GM19240 (cell line): ENCODE data around the gene VPS8.
"Not testable (repeated sequence)": the region's sequence is repeated elsewhere in the genome, so short reads cannot be mapped to it uniquely, and the experiment has no call there.

Experiments used
- DNase-seq: peaks from one replicate; pipeline ENCODE4 v3.0.0; 2011; ENCODE audit warnings: low spot score; ENCODE audit not compliant: insufficient read length

The VPS8 gene

DNA sequence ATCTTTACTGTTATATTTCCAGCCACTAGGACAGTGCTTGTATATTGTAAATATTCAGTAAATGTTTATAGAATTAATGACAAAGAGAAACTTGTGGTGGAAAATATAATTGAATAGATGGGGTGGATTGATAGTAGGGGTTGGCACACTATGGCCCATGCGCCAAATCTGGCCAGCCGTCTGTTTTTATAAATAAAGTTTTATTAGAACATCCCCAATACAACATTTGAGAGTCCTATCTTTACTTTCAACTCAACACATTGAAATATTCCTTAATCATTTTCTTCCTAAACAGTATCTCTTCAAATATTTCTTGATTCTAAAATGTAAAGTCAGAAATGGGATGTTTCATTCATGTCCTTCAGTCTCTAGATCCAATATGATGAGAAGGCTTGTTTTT is 45.1 kb downstream of the VPS8 start:
- DNase-seq: no peak

DNA sequence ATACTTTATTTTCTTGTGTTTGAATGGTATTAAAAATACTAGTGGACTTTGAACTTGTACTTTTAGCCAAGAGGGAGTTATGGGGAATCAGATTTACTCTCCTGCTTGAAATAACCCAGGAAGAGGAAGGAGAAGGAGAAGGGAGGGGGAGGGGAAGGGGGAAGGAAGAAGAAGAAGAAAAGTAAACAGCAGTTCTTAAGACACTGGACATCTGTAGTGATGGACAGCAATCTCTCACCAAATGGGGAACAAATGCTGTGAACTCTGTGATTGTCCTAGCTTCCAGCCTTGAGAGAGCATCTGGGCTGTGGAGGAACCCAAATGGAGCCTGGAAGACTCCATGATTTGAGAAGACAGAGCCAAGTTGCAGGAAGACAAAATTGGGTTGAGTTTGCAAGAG is 52.0 kb downstream of the VPS8 start:
- no peak for DNase-seq

DNA sequence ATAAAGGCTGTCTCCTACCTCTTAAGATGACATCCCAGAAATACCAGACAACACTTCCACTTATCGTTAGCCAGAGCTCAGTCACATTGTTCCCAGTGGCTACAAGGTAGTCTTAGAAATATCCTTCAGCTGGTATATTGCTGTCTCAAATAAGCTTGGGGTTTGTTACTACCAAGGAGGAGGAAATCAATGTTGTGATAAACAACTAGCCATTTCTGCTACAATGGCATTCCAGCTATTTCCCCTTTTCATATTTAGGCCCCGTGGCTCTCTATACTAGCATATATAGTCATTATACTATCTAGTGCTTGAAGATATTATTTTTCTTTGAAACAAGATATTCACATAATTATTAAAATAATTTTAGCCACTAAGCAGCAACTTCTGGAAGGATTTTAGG is 56.5 kb downstream of the VPS8 start:
- no peak for DNase-seq

DNA sequence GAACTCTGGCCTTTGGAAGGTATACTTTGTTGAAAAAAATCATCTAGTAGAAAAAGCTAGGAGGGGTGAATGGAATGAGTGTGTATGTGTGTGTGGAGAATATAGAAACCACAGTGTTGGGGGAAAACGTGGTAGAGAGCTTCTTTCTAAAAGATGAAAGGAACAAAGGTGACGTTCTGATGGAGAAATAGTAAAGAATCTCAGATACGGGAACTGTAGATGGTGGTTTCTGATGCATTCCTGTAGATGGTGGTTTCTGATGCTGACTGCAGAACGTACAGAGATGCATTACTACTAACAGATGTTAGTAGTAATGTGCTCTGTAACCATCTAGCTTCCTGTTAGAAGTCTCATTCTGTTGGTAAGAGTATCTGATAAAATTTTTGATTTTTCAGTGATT is 60.2 kb downstream of the VPS8 start:
- DNase-seq: no peak

DNA sequence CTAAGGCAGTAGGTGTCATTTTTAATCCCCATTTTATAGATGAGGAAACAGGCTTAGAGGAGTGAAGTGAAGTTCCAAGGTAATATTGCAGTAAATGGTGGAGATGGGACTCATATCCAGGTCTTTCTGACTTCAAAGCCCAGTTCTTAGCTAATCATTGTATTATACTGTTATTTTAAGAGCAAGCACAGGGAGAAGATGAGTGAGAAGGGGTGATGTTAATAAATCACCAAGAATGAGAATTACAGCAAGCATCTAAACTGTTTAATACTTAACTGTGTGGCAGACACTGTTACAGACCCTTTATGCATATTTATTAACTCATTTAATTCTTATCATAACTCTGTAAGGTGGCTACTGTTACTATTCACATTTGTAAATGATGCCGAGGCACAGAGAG is 61.2 kb downstream of the VPS8 start:
- DNase-seq: no peak

DNA sequence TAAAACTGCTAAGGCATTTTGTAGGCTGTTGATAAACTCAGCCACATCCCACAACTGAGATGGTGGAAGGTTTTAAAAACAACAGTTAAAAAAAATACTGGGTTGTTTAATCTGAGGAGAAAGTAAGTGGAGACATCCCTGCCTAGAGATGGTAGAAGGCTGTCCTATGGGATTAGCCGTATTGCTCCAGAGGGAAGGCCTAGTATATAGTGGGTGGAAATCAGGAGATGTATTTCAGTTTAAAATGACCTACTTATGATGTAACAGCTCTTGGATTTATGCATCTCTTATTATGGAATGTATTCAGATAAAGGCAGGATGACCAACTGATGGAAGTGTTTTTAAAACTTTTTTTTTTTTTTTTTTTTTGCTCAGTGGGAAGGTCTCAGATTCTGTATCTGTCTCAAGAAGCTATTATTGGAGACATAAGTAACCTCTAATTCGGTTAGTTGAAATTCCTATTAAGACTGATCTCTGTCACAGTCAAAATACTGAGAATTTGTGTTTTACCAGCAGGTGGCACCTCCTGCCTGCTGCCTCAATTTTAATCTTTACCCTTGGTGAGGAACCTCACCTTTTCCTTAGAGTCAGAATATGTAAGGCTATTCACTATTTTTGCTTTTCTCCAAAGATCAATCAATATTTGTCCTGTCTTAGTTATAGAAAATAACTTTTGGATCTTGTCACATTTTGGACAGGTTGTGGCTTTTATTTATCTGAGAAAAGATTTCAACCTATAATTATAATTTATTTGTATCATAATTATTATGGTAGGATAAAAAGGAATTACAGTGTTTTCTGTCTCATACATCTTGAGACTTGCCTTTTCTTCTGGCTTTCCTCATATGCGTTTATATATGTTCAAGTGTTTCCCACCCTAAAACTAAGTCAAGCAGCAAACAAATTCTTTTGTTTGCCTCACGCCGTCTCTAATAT is 63.0 kb downstream of the VPS8 start:
- no peak for DNase-seq

DNA sequence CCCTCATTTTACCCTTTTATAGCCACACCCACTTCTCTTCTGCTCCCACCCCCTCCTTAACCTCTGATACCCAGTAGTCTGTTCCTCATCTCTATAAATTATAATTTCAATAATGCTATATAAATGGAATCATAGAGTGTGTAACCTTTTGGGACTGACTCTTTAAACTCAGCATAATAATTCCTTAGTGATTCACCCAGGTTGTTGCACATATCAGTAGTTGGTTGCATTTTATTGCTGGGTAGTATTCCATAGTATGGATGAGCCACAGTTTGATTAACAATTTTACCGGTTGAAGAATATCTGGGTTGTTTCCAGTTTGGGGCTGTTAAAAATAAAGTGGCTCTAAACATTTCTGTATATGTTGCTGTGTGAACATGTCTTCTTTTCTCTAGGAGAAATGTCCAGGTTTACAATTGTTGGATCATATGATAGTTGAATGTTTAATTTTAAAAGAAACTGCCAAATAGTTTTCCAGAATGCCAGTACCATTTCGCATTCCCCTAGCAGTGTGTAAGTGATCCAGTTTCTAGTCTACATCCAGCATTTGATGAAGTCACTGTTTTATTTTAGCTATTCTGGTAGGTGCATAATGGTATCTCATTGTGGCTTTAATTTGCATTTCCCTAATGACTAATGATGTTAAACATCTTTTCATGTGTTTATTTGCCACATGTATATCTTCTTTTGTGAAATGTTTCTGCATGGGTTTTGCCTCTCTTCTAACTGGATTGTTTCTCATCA is 68.5 kb downstream of the VPS8 start:
- no peak for DNase-seq

DNA sequence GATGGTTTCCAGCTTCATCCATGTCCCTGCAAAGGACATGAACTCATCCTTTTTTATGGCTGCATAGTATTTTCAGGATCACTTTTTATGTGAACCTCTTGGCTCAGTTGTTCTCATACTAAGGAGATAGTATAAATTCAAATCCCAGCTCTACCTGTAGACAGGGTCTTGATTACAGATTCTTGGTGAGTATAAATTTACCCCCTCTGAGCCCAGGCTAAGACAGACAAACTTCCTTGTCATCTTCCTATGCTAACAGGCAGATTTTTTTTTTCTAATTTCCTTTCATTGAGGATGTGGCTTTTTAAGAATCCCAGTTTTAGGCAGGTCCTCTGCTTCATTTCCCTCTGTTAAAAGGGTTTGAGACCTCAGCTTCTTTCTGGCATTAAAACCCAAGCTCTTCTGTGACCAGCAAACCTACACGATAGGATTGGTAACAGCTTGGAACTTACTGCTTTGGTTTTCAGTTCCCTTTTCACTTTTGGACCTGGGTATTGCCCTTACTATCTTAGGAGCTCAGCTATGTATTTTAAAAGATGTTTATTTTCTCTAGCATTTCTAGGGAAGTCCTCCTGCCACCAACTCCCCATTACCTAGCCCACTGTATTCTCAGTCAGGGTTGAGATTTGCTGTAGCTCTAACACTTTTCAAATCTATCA is 72.5 kb downstream of the VPS8 start:
- DNase-seq: no peak

DNA sequence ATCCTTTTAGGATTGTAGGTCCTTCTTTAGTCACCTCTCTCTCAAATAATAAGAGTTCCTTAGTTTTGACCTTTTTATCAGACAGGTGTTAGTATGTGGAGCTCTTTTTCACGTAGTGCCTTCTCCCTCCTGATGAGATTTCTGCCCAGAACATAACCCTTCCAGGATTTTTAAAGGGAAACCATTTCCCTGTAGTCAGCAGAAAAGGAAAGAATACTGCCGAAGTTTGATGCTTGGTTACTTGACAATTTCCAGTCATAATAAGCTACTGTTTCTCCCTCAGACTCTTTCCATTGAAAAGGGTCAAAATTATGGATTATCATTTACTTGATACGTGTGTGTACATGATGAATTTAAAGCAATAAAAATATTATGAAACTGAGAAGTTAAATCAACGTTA is 73.1 kb downstream of the VPS8 start:
- no peak for DNase-seq

DNA sequence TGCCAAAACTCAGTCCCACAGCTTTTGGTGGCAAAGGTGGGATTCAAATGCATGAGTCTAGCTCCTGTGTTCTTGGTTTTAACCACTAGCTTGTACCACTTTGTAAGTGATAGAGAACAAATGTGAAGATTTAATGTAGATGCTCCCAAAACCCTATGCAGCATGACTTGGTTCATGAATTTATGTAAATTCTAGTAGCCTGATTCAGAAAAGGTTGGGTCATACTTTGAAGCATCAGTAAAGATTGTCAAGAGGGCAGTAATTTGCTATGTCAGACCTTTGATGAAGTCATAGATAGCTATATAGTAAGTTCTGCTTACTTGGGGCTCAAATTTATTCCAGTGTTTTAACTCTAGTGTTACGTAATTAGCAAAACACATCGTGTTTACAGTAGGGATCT is 75.6 kb downstream of the VPS8 start:
- DNase-seq: no peak

DNA sequence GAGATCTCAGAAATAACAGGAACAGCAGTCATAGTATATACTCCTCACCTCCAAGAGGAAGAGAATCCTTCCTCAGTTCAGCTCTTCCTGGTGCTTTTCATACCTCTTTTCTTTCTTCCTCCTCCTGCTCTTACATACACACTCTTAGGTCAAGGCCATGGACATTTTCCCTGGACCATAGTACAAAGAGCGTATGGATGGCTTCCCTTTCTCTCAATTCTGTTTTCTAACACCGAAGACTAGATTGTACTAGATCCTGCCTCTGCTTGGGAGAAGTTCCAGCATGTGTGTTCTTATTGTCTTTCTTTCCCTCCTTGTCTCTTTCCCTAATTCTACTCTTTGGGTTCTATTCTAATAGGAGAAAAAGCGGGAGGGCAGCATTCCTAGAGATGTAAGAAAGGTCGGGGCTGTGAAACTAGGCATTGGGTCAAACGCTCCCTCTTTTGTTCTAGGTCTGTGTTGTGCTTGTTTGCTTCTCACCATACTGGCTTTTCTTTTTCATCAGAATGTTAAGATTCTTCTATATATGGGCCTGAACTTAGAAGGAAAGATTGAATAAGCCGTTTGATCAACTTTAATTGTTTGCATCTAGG is 77.4 kb downstream of the VPS8 start:
- no peak for DNase-seq

DNA sequence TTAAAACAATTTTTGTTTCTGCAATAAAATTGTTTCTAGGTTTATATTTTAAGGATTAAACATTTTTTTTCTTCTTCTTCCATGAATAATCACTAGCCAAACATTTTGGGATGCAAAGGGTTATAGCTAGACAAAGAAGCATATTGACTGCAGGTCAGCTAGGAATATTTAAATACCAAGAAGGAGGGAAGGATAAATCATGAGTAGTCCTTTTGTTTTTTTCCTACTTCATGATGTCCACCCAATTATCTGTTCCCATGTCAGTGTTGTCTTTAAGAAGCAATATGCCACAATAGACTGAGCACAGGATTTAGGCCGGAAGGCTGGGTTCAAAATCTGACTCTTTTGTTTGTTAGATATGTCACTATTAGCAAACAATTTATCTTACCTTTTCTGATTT is 82.1 kb downstream of the VPS8 start:
- DNase-seq: no peak

DNA sequence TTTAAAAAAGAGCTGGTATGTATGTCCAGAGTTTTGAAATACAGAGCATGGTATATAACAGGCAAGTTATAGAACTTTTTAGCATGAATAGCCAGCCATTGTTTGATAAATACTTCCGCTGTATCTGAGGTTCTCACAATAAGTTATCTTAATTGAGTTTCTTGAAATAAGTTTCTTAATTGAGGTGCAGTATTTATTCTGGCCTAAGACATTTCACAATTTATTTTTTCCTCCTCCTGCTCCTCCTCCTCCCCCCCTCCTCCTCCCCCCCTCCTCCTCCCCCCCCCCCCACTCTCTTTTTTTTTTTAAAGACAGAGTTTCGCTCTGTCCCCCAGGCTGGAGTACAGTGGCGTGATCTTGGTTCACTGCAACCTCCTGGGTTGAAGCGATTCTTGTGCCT is 83.4 kb downstream of the VPS8 start:
- DNase-seq: no peak

DNA sequence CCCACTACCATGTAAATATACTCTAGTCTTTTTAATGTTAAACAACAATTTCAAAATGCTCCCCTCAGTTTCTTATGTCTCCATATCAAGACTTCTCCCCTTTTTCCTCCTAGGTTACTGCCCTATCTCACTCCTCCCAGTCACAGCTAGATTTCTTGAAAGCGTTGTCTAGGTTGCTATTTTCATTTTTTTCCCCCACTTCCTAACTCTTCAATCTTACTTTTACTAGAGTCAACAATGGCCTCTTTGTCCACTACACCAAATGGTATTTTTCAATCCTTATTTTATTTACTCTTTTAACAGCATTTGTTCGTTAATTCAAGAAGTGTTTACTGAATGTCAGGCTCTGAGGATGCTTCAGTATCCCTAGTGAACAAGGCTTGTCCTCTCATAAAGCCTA is 84.4 kb downstream of the VPS8 start:
- DNase-seq: no peak

DNA sequence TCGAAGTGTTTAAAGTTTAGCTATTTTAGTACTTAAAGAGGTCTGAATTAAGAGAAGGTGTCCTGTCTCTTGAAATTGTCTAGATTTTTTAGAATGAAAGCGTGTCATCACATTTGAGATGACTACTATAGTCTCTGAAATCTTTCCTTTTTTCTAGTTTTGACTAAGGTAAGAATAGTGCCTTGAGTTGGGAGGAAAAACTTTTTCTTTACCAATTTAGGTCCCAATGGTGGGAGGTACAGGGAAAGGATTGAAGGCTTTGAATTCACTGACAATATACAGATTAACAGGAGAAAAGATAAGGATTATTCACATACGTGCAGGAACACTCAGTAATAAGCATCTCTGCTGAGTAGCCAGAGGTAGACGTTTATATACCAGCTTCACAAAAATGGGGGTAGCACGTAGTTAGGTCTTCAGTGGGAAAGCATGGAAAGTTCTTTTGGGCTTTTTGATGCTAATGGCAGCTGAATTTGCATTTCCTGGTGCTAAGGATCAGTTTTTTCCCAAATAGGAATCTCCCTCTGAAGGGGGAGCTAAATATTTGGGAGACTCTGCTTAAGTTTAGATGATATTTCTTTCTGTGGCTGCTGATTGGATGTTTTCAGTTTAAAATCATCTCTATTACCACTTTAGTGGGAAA is 88.1 kb downstream of the VPS8 start:
- no peak for DNase-seq

DNA sequence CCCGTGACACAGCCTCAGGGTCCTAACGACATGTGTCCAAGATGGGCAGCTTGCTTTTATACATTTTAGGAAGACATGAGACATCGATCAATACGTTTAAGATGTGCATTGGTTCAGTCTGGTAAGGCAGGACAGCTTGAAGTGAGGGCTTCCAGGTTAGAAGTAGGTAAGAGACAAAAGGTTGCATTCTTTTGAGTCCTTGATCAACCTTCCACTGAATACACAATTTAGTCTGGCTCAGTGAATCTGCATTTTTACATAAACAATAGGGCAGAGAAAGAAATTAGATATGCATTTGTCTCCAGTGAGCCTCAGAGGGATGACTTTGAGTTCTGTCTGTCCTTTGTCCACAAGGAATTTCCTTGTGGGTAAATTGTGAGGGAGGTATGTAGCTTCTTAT is 95.1 kb downstream of the VPS8 start:
- DNase-seq: not testable (repeated sequence)

DNA sequence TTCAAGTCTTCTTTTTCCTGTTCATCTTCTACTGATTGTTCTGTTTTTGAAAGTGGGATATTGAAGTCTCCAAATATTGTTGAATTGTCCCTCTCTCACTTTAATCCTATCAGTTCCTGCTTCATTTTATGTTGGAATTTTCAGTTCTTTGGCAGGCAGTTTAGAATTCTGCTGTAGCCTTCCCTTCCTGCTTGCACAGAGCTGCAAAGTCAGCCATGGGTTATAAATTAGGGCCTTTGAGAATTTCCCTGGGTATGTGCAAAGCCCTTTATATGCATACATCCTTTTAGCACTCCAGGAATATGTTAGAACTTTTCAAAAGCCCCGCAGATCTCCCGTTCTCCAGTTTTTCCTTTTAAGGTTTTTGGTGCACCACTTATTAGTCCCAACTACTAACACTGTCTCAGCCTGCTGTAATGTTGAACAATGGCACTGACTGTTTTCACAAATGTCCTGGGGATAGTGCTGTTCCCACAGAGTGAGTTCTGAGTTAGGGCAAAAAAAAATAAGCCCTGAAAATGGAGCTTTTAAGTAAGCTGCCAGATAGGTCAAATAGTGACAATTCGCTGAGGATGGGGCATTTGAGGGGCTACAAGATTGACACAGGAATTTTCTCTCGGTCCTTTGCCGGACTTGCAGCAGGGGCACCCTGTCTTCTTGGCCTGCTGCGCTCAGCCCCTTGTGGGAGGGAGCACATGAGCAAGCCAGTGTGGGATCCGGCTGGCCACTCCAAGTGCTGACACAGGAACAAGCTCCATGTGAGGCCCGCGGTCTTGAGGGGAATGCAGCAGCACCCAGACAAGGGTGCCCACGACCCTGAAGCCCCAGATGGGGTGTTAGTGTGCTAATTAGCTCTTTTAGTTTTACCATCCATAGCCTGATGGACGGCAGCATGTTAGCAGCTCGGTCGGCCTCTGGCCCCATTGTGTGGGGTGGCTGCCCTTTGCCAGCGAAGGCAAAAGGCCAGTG is 96.0 kb downstream of the VPS8 start:
- no peak for DNase-seq

DNA sequence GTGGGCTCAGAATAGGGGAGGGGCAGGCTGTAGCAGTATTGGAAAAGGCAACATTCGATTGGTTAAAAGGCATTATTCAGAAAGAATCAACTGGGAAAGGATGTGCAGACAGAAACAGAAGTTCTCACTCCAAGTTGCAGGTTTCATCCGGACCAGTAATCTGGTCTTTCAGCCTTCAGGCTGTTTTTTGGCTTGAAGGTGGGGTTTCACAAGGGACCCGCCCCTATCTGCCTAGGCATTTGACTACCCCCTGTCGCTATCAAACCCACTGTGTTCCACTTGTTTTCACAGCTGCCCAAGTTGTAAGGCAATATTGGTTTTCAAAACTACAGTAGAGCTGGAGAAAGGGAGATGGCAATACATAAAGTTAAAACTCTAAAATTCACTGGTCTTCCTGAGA is 96.9 kb downstream of the VPS8 start:
- DNase-seq: no peak

DNA sequence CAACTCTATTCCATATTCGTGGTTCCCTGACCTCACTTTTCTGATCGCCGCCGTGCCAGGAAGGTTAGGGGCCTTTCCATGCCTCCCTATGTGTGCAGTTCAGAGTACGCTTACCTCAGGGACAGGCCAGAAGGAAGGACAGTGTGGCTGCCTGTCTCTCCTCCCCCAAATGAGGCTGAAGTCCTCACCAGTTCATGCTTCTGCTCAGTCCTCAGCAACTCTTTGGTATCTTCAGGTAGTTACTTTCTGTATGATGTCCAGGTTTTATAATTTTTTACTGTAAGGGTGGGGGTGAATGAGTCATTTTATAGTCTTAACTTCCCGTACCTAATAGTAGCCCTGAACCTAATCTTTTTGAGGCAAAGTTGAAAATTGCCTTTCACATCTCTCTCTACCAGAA is 98.7 kb downstream of the VPS8 start:
- DNase-seq: no peak

DNA sequence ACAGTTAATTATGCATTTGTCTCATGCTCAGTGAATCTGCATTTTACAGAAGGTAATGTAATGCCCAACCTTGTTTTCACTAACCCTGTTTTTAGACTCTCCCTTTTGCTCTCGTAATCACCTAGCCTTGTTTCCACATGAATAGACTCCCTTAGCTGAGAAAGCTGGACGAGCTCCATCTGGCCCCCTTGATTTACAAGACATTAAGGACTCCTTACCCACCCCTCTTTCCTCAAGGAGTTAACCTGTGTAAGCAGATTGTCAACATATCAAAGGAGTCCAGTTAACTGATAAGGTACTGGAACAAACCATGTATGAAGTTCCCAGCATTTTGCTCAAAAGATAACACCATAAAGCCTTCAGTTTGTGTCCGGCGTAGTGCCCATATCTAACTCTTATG is 99.6 kb downstream of the VPS8 start:
- DNase-seq: no peak
